Activated naive CD4-positive, alpha-beta T cell treated with anti-CD3 and anti-CD28 coated beads, Interleukin-2, amount 50 U/mL, for 24 hours (primary cell): ENCODE results near the gene REXO5.

ENCODE experiments used
- H3K27ac Mint-ChIP-seq: one replicate; pipeline ENCODE4 v1.8.0; 2021; ENCODE audit warnings: mild to moderate bottlenecking, mixed read lengths
- H3K27me3 Mint-ChIP-seq: one replicate; pipeline ENCODE4 v1.8.0; 2021; ENCODE audit warnings: mixed read lengths
- H3K36me3 Mint-ChIP-seq: one replicate; pipeline ENCODE4 v1.8.0; 2021; ENCODE audit warnings: mixed read lengths
- H3K4me1 Mint-ChIP-seq: one replicate; pipeline ENCODE4 v1.8.0; 2021; ENCODE audit warnings: mixed read lengths
- H3K4me3 Mint-ChIP-seq: one replicate; pipeline ENCODE4 v1.8.0; 2021; ENCODE audit warnings: mild to moderate bottlenecking, mixed read lengths
- H3K9me3 Mint-ChIP-seq: one replicate; pipeline ENCODE4 v1.8.0; 2021; ENCODE audit warnings: mixed read lengths

Gene REXO5

DNA sequence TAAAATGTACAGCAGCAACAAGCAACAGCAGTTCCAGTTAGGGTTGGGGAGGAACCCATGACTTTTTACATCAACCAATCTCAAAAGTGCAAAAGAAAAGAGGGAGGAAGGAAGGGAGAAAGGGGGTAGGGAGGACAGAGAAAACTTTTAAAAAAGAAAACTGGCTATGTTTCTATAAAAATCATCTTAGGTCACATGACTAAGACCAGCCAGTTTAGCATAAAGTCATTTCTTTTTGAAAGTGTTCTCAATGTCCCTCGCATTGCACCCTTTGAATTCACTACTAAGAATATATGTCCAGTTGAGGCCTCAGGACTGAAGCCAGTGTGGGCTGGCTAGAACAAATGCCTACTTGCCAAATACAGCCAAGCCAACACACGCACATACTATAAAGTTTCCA is 64.9 kb downstream of the REXO5 start:
- H3K36me3 Mint-ChIP-seq = peaks cover 7% of the 10 kb centered on the region
- peaks cover 59% of the 10 kb centered on the region for H3K4me1 Mint-ChIP-seq
- no peak overlapping the region for H3K27ac Mint-ChIP-seq
- no peaks in the 10 kb centered on the region for H3K9me3 Mint-ChIP-seq
- no peak overlapping the region for H3K4me3 Mint-ChIP-seq
- no peaks in the 10 kb centered on the region for H3K27me3 Mint-ChIP-seq

GRCh38 chr16:20871941-20872815 is 65.9 kb downstream of the REXO5 start:
- no peak overlapping the region for H3K4me3 Mint-ChIP-seq
- H3K36me3 Mint-ChIP-seq = peaks cover 4% of the 10 kb centered on the region
- H3K9me3 Mint-ChIP-seq = no peaks in the 10 kb centered on the region
- peaks cover 55% of the 10 kb centered on the region for H3K4me1 Mint-ChIP-seq
- no peaks in the 10 kb centered on the region for H3K27me3 Mint-ChIP-seq
- H3K27ac Mint-ChIP-seq = no peak overlapping the region

DNA sequence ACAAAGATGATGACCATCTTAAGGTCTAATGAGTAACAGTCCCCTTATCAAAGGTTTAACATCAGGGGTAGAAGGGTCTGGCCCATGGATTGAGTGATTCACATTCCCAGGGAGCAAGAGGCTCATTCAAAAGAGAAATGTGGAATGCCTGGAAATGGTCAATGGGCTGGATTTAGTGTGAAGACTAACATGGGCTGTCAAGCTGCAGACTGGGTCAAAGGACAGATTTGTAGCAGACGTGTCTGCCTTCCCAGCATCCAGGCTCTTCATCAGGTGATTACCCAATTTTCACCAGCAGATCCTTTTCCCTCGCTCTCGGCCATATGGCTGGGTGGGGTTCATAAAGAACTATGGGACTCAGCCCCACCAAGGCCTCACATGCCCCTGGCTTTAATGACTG is 67.0 kb downstream of the REXO5 start:
- Mint-ChIP-seq H3K4me1 (peaks cover 57% of the 10 kb centered on the region), H3K9me3 (no peaks in the 10 kb centered on the region), H3K4me3 (peak overlapping the region; percentile 68), H3K36me3 (peaks cover 4% of the 10 kb centered on the region), H3K27me3 (no peaks in the 10 kb centered on the region), H3K27ac (peak overlapping the region; percentile 66)

- peak overlapping the region; percentile 71 for H3K27ac Mint-ChIP-seq
- H3K36me3 Mint-ChIP-seq = peaks cover 2% of the 10 kb centered on the region
- H3K27me3 Mint-ChIP-seq = no peaks in the 10 kb centered on the region
- H3K9me3 Mint-ChIP-seq = no peaks in the 10 kb centered on the region
- peaks cover 65% of the 10 kb centered on the region for H3K4me1 Mint-ChIP-seq
- H3K4me3 Mint-ChIP-seq = peak overlapping the region; percentile 68
Measured at GRCh38 chr16:20874088-20874581, 67.8 kb downstream of the REXO5 start.

DNA sequence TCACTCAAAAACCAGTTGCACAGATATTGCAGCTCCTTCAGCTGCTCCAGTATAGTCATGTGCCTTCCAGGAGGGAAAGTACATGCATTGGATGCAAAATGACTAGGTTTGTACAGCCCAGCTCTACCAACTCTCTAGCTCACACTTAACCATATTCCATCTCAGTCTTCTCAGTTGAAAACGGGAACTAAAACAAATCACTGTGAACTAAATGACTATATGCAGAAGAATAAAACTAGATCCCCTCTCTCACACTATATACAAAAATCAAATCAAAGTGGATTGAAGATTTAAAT is 69.0 kb downstream of the REXO5 start:
- no peaks in the 10 kb centered on the region for H3K27me3 Mint-ChIP-seq
- H3K36me3 Mint-ChIP-seq = peaks cover 2% of the 10 kb centered on the region
- H3K4me3 Mint-ChIP-seq = peak overlapping the region; percentile 41
- H3K27ac Mint-ChIP-seq = peak overlapping the region; percentile 37
- H3K9me3 Mint-ChIP-seq = no peaks in the 10 kb centered on the region
- peaks cover 72% of the 10 kb centered on the region for H3K4me1 Mint-ChIP-seq

DNA sequence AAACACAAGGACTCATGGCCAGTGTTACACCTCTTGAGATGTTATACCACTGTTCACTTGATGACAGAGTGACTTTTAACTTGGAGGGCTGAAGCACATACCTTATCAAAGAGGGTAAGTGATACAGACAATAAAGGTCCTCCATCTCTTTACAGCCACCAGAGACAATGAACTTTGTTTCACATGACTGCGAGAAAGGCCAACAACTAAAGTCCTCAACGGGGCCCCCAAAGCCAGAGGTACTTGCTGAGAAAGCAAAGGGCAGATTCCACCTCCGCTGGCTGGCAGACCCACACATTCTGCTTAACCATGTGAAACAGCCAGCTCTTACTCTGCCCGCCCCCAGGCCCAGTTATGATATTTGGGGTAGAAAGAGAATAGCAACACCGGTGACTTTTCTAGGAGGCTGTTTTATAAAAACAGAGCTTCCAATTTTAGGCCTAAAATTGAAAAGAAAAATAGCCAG is 72.4 kb downstream of the REXO5 start:
- Mint-ChIP-seq H3K36me3 (peaks cover 2% of the 10 kb centered on the region), H3K4me1 (peaks cover 52% of the 10 kb centered on the region), H3K27me3 (no peaks in the 10 kb centered on the region), H3K4me3 (no peak overlapping the region), H3K27ac (peak overlapping the region; percentile 23), H3K9me3 (no peaks in the 10 kb centered on the region)

DNA sequence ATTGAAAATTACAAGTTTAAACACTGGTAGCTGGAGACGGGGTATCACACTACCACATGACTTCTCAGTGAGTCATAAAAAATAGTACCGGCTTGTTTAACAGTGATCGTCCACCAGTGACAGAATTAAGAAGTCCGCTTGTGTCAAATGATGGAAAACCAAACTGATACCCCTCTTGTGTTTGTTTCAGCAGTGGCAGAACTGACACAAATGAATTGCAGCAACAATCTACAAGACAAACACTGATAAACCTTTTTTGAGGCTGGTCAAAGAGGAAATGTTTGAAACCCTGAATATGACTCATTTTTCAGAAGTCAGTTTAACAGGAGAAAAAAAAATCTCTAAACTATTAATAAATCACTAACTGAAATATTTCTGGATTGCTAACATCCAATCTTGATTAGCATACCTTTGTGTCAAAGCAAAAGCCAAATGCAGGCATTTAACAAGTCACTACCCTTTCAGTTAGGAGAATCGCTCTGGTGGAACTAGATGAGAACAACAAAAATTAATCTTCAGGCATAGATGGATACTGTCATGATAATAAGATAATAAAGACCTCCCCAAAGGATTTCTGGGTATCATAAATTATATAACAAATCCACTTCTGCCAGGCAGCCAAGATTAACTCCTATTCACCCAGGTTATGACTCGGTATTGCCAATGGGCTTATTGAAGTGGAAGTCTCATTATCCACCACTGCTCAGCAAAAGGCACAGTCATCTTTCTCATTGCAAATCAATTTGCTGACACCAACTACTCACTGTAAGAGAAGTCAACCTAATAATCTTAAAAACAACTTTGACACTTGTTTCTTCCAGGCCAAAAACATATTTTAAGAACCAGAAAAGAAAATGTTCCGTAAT is 73.1 kb downstream of the REXO5 start:
- Mint-ChIP-seq H3K4me1 (peaks cover 52% of the 10 kb centered on the region), H3K9me3 (no peaks in the 10 kb centered on the region), H3K27me3 (no peaks in the 10 kb centered on the region), H3K4me3 (no peak overlapping the region), H3K36me3 (peaks cover 2% of the 10 kb centered on the region), H3K27ac (no peak overlapping the region)

- Mint-ChIP-seq H3K4me1 (peaks cover 41% of the 10 kb centered on the region), H3K4me3 (no peak overlapping the region), H3K36me3 (peaks cover 2% of the 10 kb centered on the region), H3K27ac (no peak overlapping the region), H3K27me3 (no peaks in the 10 kb centered on the region), H3K9me3 (no peaks in the 10 kb centered on the region)
Measured at GRCh38 chr16:20880867-20881502, 74.7 kb downstream of the REXO5 start.

DNA sequence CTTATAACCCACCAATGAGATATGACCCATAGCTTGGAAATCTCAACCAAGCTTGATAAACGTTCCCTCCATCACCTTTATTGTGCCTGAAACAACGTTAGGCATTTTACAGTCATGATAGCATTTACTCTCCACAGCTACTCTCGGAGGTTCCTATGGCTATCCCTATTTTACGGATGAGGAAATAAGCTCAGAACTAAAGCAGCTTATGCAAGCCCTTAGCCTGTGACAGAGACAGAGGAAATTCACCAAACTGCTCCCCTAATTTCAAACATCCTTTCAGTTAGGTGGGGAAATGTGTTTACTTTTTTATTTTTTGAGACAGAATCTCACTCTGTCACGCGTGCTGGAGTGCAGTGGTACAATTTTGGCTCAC is 75.2 kb downstream of the REXO5 start:
- Mint-ChIP-seq H3K4me3 (no peak overlapping the region), H3K27me3 (no peaks in the 10 kb centered on the region), H3K4me1 (peaks cover 40% of the 10 kb centered on the region), H3K27ac (no peak overlapping the region), H3K36me3 (peaks cover 6% of the 10 kb centered on the region), H3K9me3 (no peaks in the 10 kb centered on the region)

DNA sequence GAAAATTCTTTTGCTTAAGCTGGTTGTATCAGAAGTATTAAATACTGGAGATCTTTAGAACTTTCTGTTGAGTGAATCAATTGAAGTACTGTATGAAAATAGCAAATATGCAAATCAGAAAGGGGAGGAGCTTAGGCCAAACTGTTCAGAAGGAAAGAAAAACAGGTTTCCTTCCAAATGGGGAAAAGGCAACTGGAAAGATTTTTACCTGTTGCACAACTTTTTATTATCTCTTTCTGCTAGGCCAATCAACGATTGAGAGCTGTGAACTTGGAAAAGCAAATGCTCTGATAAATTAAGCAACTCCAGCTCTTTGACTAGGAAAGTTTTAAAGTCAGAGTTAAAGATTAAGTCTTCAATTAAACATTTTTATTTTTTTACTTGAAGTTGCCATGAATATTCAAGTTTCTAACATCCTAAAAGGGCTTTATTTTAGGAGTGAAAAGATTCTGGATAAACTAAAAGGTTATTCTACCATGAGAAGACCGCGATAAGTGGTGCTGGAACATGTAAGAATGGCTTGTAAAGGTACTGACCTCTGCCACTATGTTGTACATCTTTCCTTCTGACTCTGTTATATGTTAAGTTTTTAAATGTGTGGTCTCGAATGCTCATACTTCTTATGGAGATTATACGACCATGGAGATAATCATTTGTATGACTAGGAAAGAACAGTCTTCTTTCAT is 77.4 kb downstream of the REXO5 start:
- H3K27me3 Mint-ChIP-seq = no peaks in the 10 kb centered on the region
- peaks cover 6% of the 10 kb centered on the region for H3K36me3 Mint-ChIP-seq
- H3K4me1 Mint-ChIP-seq = peaks cover 32% of the 10 kb centered on the region
- H3K27ac Mint-ChIP-seq = no peak overlapping the region
- no peaks in the 10 kb centered on the region for H3K9me3 Mint-ChIP-seq
- no peak overlapping the region for H3K4me3 Mint-ChIP-seq

DNA sequence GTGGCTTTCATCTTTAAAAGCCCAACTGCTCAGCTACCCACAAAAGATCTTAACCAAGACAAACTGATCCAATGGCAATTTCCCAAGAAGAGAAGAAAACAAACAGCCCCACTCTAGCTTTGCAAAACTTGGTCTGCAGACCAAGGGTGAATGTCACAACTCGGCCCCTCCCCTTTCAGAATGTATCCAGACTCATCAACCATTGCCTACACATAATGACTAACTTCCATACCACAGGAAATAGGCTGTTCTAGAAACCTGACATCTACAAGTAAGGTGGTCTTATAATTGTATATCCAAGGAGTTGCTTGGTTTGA is 77.9 kb downstream of the REXO5 start:
- Mint-ChIP-seq H3K4me3 (no peak overlapping the region), H3K9me3 (no peaks in the 10 kb centered on the region), H3K27ac (no peak overlapping the region), H3K36me3 (peaks cover 6% of the 10 kb centered on the region), H3K27me3 (no peaks in the 10 kb centered on the region), H3K4me1 (peaks cover 27% of the 10 kb centered on the region)

DNA sequence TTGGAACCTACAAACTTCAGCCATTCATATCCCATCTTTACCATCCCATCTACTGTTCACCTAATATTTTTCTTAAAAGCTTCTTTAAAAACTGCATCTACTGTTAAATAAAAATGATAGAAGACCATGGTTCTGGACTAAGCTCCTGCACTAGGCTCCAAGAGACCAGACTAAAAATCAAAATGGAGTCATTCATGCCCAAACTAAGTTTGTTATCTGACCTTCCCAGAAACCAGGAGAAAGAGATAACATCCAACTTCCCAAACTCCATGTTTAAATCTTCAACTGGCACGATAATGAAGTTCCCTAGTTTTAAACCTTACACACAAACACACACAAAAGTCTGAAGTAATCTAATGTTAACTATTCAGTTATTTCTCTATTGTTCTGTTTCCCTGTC is 80.0 kb downstream of the REXO5 start:
- no peaks in the 10 kb centered on the region for H3K27me3 Mint-ChIP-seq

GRCh38 chr16:20887207-20887606 is 80.9 kb downstream of the REXO5 start:
- peaks cover 19% of the 10 kb centered on the region for H3K4me1 Mint-ChIP-seq
- H3K9me3 Mint-ChIP-seq = no peaks in the 10 kb centered on the region
- peaks cover 10% of the 10 kb centered on the region for H3K36me3 Mint-ChIP-seq
- H3K27me3 Mint-ChIP-seq = no peaks in the 10 kb centered on the region
- H3K4me3 Mint-ChIP-seq = no peak overlapping the region
- no peak overlapping the region for H3K27ac Mint-ChIP-seq

More for the DNA sequence above, 80.0 kb downstream of the REXO5 start:
- Mint-ChIP-seq H3K27ac (no peak overlapping the region), H3K4me3 (no peak overlapping the region), H3K4me1 (peaks cover 18% of the 10 kb centered on the region), H3K9me3 (no peaks in the 10 kb centered on the region), H3K36me3 (peaks cover 6% of the 10 kb centered on the region)

- no peak overlapping the region for H3K27ac Mint-ChIP-seq
- no peaks in the 10 kb centered on the region for H3K9me3 Mint-ChIP-seq
- peaks cover 11% of the 10 kb centered on the region for H3K4me1 Mint-ChIP-seq
- H3K27me3 Mint-ChIP-seq = no peaks in the 10 kb centered on the region
- H3K4me3 Mint-ChIP-seq = no peak overlapping the region
- peaks cover 13% of the 10 kb centered on the region for H3K36me3 Mint-ChIP-seq
Measured at GRCh38 chr16:20889625-20890275, 83.4 kb downstream of the REXO5 start.

- Mint-ChIP-seq H3K27me3 (no peaks in the 10 kb centered on the region), H3K36me3 (peaks cover 8% of the 10 kb centered on the region), H3K4me3 (no peak overlapping the region)
Measured at GRCh38 chr16:20894388-20894787, 88.1 kb downstream of the REXO5 start.

More at GRCh38 chr16:20894388-20894787, 88.1 kb downstream of the REXO5 start:
- Mint-ChIP-seq H3K4me1 (peaks cover 26% of the 10 kb centered on the region), H3K9me3 (no peaks in the 10 kb centered on the region), H3K27ac (no peak overlapping the region)
